SK-N-MC (cell line): Measurements from ENCODE around the gene TELO2.

Experiments used
- DNase-seq: peaks from one replicate; pipeline ENCODE4 v3.0.0-alpha.2; 2011; ENCODE audit warnings: low read depth, low spot score
- H3K27ac ChIP-seq: fragments of 200-600 bp; sonication (generic); 2 replicates; pipeline ENCODE4 v1.5.1; 2016; ENCODE audit warnings: mixed run types
- H3K36me3 ChIP-seq: fragments of 200-600 bp; sonication (generic); 2 replicates; pipeline ENCODE4 v1.6.1; 2017; ENCODE audit warnings: antibody characterized with exemption, low read length, mixed read lengths; ENCODE audit not compliant: insufficient read depth
- H3K4me3 ChIP-seq: fragments of 200-600 bp; sonication (generic); 2 replicates; pipeline ENCODE4 v1.5.1; 2016
- H3K9ac ChIP-seq: fragments of 200-600 bp; sonication (generic); 2 replicates; pipeline ENCODE4 v1.8.0; 2017; ENCODE audit warnings: mixed run types, mixed read lengths; ENCODE audit not compliant: insufficient read length
- H3K9me3 ChIP-seq: fragments of 200-600 bp; sonication (generic); 2 replicates; pipeline ENCODE4 v1.6.1; 2017; ENCODE audit warnings: low read depth, mild to moderate bottlenecking, antibody characterized with exemption, low read length, moderate library complexity, mixed read lengths
- EZH2 ChIP-seq: fragments of 200-600 bp; sonication (generic); IDR thresholded peaks from one replicate; pipeline ENCODE4 v1.6.1; 2017; ENCODE audit warnings: antibody characterized with exemption
- FOXP2 ChIP-seq: optimal IDR thresholded peaks from 2 replicates; pipeline ENCODE3; 2011; ENCODE audit warnings: mild to moderate bottlenecking, moderate library complexity; ENCODE audit not compliant: insufficient read depth; ENCODE audit errors: extremely low read length, control extremely low read depth
- POLR2AphosphoS5 ChIP-seq: IDR thresholded peaks from 2 replicates; pipeline ENCODE4 v1.6.1; 2012; ENCODE audit warnings: mild to moderate bottlenecking, low read depth, low read length, borderline replicate concordance

The TELO2 gene

DNA sequence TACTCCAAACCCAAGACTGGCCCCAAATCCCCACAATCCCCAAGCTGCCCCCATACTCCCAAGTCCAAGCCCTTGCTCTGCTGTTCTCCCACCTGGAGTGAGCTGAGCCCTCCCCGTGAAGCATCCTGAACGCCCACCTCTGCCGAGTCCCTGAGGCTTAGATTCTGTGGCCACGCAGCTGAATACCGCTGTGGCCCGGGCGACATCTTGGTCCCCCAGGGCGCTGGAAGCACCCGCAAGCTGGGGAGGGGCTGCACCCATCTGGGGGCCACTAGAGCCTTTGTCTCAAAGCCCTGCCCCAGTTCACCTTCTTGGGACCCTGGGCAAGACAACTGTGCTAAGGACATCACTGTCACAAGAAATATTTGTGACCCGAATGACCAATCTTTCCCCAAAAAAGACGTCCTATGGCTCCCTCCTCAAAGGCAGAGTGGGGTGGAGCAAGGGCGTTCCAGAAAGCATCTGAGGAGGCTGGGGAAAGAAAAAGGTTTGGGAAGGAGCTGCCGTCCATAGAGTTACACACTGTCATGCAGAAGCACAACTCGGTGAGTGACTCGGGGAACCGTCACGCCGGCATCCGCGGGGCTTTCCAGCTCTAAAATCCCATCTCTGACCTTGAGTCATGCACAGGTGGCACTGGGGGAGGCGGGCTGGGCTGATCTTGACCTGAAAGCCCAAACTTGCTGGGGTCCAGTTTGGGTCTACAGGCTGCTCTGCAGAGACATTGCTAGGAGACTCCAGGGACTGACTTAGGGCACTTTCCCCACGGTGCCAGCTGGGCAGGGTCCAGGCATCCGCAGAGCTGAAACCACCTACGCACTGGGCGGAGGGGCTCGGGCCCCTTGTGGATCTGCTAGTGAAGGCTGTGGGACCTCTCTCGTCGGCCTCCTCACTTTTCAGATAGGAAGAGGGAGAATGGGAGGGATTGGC lies 11.0 kb upstream of the TELO2 start:
- Histone ChIP-seq H3K9me3 (no peaks in the 10 kb centered on the region), H3K27ac (no peak overlapping the region), H3K9ac (no peak overlapping the region), H3K4me3 (no peak overlapping the region), H3K36me3 (no peaks in the 10 kb centered on the region)
- DNase-seq: no peak
- TF ChIP-seq FOXP2: no peak
- no peak for TF ChIP-seq EZH2
- no peak for TF ChIP-seq POLR2AphosphoS5

DNA sequence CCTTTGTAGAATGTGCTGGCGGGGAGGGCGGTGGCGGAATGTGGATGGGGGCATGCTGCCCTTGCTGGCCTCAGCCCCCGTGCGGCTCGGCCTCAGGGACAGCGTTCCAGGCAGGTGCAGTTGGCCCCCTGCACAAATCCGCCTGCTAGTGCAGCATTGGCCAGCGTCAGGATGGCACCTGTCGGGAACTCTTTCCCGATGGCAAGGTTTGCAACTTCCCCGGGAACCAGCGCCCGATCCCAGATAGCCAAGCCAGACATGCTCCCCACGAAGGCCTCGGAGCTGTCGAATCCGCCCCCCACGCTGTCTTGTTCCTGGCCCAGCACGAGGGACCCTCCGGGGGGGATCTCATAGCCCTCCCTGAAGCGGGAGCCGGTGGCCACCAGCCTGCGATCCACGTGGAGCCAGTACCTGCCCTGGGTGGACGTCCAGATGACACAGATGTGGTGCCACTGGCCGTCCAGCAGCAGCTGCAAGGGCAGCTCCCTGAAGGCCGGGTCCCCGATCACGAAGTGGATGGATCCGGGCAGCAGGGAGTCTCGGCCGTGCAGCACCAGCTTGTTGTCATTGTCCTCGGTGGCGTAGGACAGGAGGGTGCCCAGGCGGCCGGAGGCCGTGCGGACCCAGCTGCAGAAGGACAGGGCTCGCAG lies 7.2 kb upstream of the TELO2 start:
- Histone ChIP-seq H3K4me3 (no peak overlapping the region), H3K27ac (no peak overlapping the region), H3K9ac (no peak overlapping the region), H3K36me3 (no peaks in the 10 kb centered on the region), H3K9me3 (no peaks in the 10 kb centered on the region)
- TF ChIP-seq POLR2AphosphoS5: no peak
- no peak for TF ChIP-seq FOXP2
- TF ChIP-seq EZH2: no peak
- DNase-seq: no peak

- Histone ChIP-seq H3K27ac (no peak overlapping the region), H3K9ac (no peak overlapping the region), H3K9me3 (no peaks in the 10 kb centered on the region), H3K4me3 (no peak overlapping the region), H3K36me3 (no peaks in the 10 kb centered on the region)
- no peak for DNase-seq
- no peak for TF ChIP-seq EZH2
- no peak for TF ChIP-seq FOXP2
- no peak for TF ChIP-seq POLR2AphosphoS5
These were observed 6.4 kb upstream of the TELO2 start for GRCh38 chr16:1486551-1487390.

GRCh38 chr16:1487395-1488053 lies 5.6 kb upstream of the TELO2 start:
- Histone ChIP-seq H3K36me3 (no peaks in the 10 kb centered on the region), H3K9ac (no peak overlapping the region), H3K9me3 (no peaks in the 10 kb centered on the region), H3K4me3 (no peak overlapping the region), H3K27ac (no peak overlapping the region)
- no peak for TF ChIP-seq EZH2
- no peak for TF ChIP-seq FOXP2
- TF ChIP-seq POLR2AphosphoS5: no peak
- no peak for DNase-seq

- TF ChIP-seq POLR2AphosphoS5: no peak
- no peak for TF ChIP-seq FOXP2
- TF ChIP-seq EZH2: no peak
- no peak overlapping the region for H3K27ac ChIP-seq
- DNase-seq: no peak
- no peaks in the 10 kb centered on the region for H3K9me3 ChIP-seq
- no peak overlapping the region for H3K9ac ChIP-seq
- no peaks in the 10 kb centered on the region for H3K36me3 ChIP-seq
- H3K4me3 ChIP-seq: no peak overlapping the region
These were observed 5.0 kb upstream of the TELO2 start for GRCh38 chr16:1488054-1488601.

GRCh38 chr16:1488619-1489018 lies 4.5 kb upstream of the TELO2 start, which contains the start of gene PTX4:
TSS of gene PTX4 (minus strand) at chr16:1488944. CDS start at chr16:1488909, 35 bp downstream.
- H3K4me3 ChIP-seq: no peak within 1 kb of the TSS
- no peak for TF ChIP-seq EZH2
- H3K9ac ChIP-seq: no peak within 1 kb of the TSS
- no peak for DNase-seq
- no peaks in the 10 kb centered on the region for H3K36me3 ChIP-seq
- no peaks in the 10 kb centered on the region for H3K9me3 ChIP-seq
- H3K27ac ChIP-seq: no peak within 1 kb of the TSS

DNA sequence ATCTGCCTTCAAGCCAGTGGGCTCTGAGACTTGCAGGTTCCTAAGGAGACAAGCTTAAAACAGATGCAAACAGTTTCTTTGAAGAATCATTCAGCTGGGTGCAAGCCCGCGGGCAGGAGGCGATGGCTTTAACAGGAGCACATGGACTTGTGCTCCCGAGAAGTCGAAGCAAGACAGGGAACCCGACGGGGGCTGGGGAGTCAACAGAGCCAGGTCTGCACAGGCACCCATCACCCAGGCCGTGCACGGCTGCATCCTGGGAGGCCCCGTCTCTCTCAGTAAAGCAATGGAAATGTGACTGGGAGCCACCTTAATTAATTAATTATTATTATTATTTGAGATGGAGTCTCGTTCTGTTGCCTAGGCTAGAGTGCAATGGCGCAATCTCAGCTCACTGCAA lies 4.1 kb upstream of the TELO2 start:
- Histone ChIP-seq H3K9me3 (no peaks in the 10 kb centered on the region), H3K27ac (no peak overlapping the region), H3K4me3 (no peak overlapping the region), H3K36me3 (no peaks in the 10 kb centered on the region), H3K9ac (no peak overlapping the region)
- no peak for DNase-seq
- TF ChIP-seq POLR2AphosphoS5 (no peak), FOXP2 (no peak), EZH2 (no peak)
